Fibroblast of lung (primary cell): ENCODE results near the gene CNNM4.

ENCODE experiments used
- EZH2 ChIP-seq: IDR thresholded peaks from 2 replicates; pipeline ENCODE4 v1.5.1; 2012; ENCODE audit warnings: low read length, control low read depth, mild to moderate bottlenecking; ENCODE audit errors: missing control alignments
- TF ChIP-seq, protein P1 (sequence below), 2 donors: IDR thresholded peaks in 1 of 2; conservative IDR thresholded peaks in 1 of 2; 1 replicate in 1 of 2; 2 replicates in 1 of 2; pipeline ENCODE4 v1.5.1; 2011 to 2012; ENCODE audit warnings: low read length in 2 of 2, control low read depth in 1 of 2, inconsistent platforms in 1 of 2, low read depth in 1 of 2, mild to moderate bottlenecking in 1 of 2

DNA sequence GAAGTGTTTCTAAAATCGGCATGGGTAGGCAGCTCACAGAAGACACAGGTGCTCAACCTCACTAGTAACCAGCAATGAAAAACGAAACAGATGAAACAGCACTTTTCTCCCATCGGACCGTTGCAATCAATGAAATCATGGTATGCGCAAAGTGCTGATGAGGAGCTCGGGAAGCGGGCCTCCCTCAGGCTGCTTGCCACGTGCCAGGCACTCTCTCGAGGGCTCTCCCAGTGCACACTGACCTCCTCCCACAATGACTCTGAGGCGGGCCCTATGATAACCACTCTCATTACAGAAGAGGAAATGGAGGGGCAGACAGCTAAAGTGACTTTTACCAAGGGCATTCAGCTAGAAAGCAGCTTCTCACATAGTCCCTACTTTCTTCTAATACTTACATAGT, 86.9 kb downstream of the CNNM4 start:
- TF ChIP-seq, protein P1, sequence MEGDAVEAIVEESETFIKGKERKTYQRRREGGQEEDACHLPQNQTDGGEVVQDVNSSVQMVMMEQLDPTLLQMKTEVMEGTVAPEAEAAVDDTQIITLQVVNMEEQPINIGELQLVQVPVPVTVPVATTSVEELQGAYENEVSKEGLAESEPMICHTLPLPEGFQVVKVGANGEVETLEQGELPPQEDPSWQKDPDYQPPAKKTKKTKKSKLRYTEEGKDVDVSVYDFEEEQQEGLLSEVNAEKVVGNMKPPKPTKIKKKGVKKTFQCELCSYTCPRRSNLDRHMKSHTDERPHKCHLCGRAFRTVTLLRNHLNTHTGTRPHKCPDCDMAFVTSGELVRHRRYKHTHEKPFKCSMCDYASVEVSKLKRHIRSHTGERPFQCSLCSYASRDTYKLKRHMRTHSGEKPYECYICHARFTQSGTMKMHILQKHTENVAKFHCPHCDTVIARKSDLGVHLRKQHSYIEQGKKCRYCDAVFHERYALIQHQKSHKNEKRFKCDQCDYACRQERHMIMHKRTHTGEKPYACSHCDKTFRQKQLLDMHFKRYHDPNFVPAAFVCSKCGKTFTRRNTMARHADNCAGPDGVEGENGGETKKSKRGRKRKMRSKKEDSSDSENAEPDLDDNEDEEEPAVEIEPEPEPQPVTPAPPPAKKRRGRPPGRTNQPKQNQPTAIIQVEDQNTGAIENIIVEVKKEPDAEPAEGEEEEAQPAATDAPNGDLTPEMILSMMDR (conservative IDR thresholded peaks at IDR 0.05 in 1 of 2, IDR thresholded peaks at IDR 0.05 in 1 of 2; ENCODE audit: low read depth in 1 of 2, low read length in 2 of 2) = no peak
- no peak for TF ChIP-seq EZH2
